H9 (cell line): ENCODE data around the gene FAM107A. TPM values are rescaled to one million over a fixed set of nuclear protein-coding genes. Genes with fewer than 3 reads are reported as not detected.

ENCODE experiments used
- DNase-seq: peaks from one replicate; pipeline ENCODE4 v3.0.0-alpha.2; 2017
- H2AFZ ChIP-seq: one replicate; pipeline ENCODE4 v1.6.1; 2013; ENCODE audit warnings: mild to moderate bottlenecking, low read length, control low read depth, moderate library complexity
- H2AK5ac ChIP-seq: 2 replicates; pipeline ENCODE4 v1.6.1; 2013; ENCODE audit warnings: low read length, control low read depth, mixed read lengths; ENCODE audit not compliant: insufficient read length
- H2BK120ac ChIP-seq: one replicate; pipeline ENCODE4 v1.6.1; 2013; ENCODE audit warnings: low read depth, mild to moderate bottlenecking, low read length, control low read depth, inconsistent platforms; ENCODE audit not compliant: poor library complexity, severe bottlenecking
- H2BK12ac ChIP-seq: 2 replicates; pipeline ENCODE4 v1.6.1; 2013; ENCODE audit warnings: low read length, control low read depth, mixed read lengths, low read depth; ENCODE audit not compliant: insufficient read length
- H2BK15ac ChIP-seq: 2 replicates; pipeline ENCODE4 v1.6.1; 2013; ENCODE audit warnings: low read depth, low read length, control low read depth
- H2BK20ac ChIP-seq: one replicate; pipeline ENCODE4 v1.6.1; 2013; ENCODE audit warnings: low read depth, mild to moderate bottlenecking, low read length, control low read depth, inconsistent platforms; ENCODE audit not compliant: poor library complexity, severe bottlenecking
- H2BK5ac ChIP-seq: 2 replicates; pipeline ENCODE4 v1.6.1; 2013; ENCODE audit warnings: low read length, control low read depth, mixed read lengths; ENCODE audit not compliant: insufficient read length
- H3K14ac ChIP-seq: 2 replicates; pipeline ENCODE4 v1.6.1; 2013; ENCODE audit warnings: low read length, control low read depth; ENCODE audit not compliant: insufficient read depth
- H3K18ac ChIP-seq: 2 replicates; pipeline ENCODE4 v1.6.1; 2013; ENCODE audit warnings: low read depth, mild to moderate bottlenecking, mixed read lengths, low read length, control low read depth; ENCODE audit not compliant: insufficient read length
- H3K23ac ChIP-seq: 2 replicates; pipeline ENCODE4 v1.6.1; 2013; ENCODE audit warnings: low read length, control low read depth, mixed read lengths, low read depth; ENCODE audit not compliant: insufficient read length
- H3K23me2 ChIP-seq: 2 replicates; pipeline ENCODE4 v1.6.1; 2013; ENCODE audit warnings: low read depth, mild to moderate bottlenecking, mixed read lengths, low read length, control low read depth; ENCODE audit not compliant: insufficient read length, poor library complexity, severe bottlenecking
- H3K27ac ChIP-seq: 2 replicates; pipeline ENCODE4 v1.5.1; 2013; ENCODE audit warnings: low read length, control low read depth, mixed read lengths, low read depth; ENCODE audit not compliant: insufficient read length
- H3K27me3 ChIP-seq: 2 replicates; pipeline ENCODE4 v1.6.1; 2013; ENCODE audit warnings: low read length, control low read depth, inconsistent platforms; ENCODE audit not compliant: insufficient read depth
- H3K4ac ChIP-seq: 2 replicates; pipeline ENCODE4 v1.6.1; 2013; ENCODE audit warnings: low read depth, mild to moderate bottlenecking, control low read depth, inconsistent platforms, low read length, moderate library complexity
- H3K4me1 ChIP-seq: 2 replicates; pipeline ENCODE4 v1.6.1; 2013; ENCODE audit warnings: low read length, control low read depth, inconsistent platforms; ENCODE audit not compliant: insufficient read depth
- H3K4me2 ChIP-seq: 2 replicates; pipeline ENCODE4 v1.6.1; 2013; ENCODE audit warnings: low read length, control low read depth, mixed read lengths; ENCODE audit not compliant: insufficient read length, insufficient read depth
- H3K56ac ChIP-seq: 2 replicates; pipeline ENCODE4 v1.6.1; 2013; ENCODE audit warnings: low read depth, mild to moderate bottlenecking, mixed read lengths, low read length, control low read depth; ENCODE audit not compliant: insufficient read length
- H3K79me1 ChIP-seq: 2 replicates; pipeline ENCODE4 v1.6.1; 2013; ENCODE audit warnings: low read depth, mild to moderate bottlenecking, moderate library complexity, low read length, control low read depth, inconsistent platforms; ENCODE audit not compliant: insufficient read depth, poor library complexity, severe bottlenecking
- H3K79me2 ChIP-seq: 2 replicates; pipeline ENCODE4 v1.6.1; 2013; ENCODE audit warnings: low read length, control low read depth, inconsistent platforms; ENCODE audit not compliant: insufficient read depth
- H3K9ac ChIP-seq: 2 replicates; pipeline ENCODE4 v1.6.1; 2013; ENCODE audit warnings: low read length, control low read depth, mixed read lengths; ENCODE audit not compliant: insufficient read length; ENCODE audit errors: extremely low read depth
- H3K9me3 ChIP-seq: one replicate; pipeline ENCODE4 v1.6.1; 2013; ENCODE audit warnings: low read depth, low read length, inconsistent platforms; ENCODE audit not compliant: control insufficient read depth
- H3T11ph ChIP-seq: one replicate; pipeline ENCODE4 v1.6.1; 2013; ENCODE audit warnings: mild to moderate bottlenecking, low read length, control low read depth, inconsistent platforms
- H4K20me1 ChIP-seq: one replicate; pipeline ENCODE4 v1.6.1; 2013; ENCODE audit not compliant: control insufficient read depth, insufficient read length, insufficient read depth
- H4K5ac ChIP-seq: 2 replicates; pipeline ENCODE4 v1.6.1; 2013; ENCODE audit warnings: low read depth, mild to moderate bottlenecking, mixed read lengths, low read length, control low read depth; ENCODE audit not compliant: insufficient read length
- H4K8ac ChIP-seq: replicated peaks from 2 replicates; pipeline ENCODE4 v1.6.1; 2013; ENCODE audit warnings: low read length, control low read depth, mixed read lengths, low read depth; ENCODE audit not compliant: insufficient read length
- H4K91ac ChIP-seq: 2 replicates; pipeline ENCODE4 v1.6.1; 2013; ENCODE audit warnings: low read depth, mild to moderate bottlenecking, moderate library complexity, mixed read lengths, low read length, control low read depth; ENCODE audit not compliant: insufficient read length
- H3K27ac Mint-ChIP-seq, 3 experiments: 2 replicates in 2 of 3; 3 replicates in 1 of 3; pipeline ENCODE4 v1.8.0; 2020 to 2021; ENCODE audit warnings: mixed read lengths in 3 of 3, mild to moderate bottlenecking in 1 of 3, moderate library complexity in 1 of 3
- H3K27me3 Mint-ChIP-seq: 2 replicates; pipeline ENCODE4 v1.8.0; 2021; ENCODE audit warnings: low read depth, mild to moderate bottlenecking, moderate library complexity, mixed read lengths
- H3K36me3 Mint-ChIP-seq, 3 experiments: 2 replicates in 2 of 3; 3 replicates in 1 of 3; pipeline ENCODE4 v1.8.0; 2020 to 2021; ENCODE audit warnings: low read depth in 3 of 3, mixed read lengths in 3 of 3; ENCODE audit not compliant: insufficient read depth in 1 of 3
- H3K4me1 Mint-ChIP-seq, 2 experiments: 2 replicates each; pipeline ENCODE4 v1.8.0; 2020; ENCODE audit warnings: mixed read lengths in 2 of 2
- H3K4me3 Mint-ChIP-seq, 2 experiments: 2 replicates in 1 of 2; 3 replicates in 1 of 2; pipeline ENCODE4 v1.8.0; 2020 to 2021; ENCODE audit warnings: mild to moderate bottlenecking in 2 of 2, mixed read lengths in 2 of 2, moderate library complexity in 1 of 2
- H3K9me3 Mint-ChIP-seq, 2 experiments: 2 replicates in 1 of 2; 3 replicates in 1 of 2; pipeline ENCODE4 v1.8.0; 2020; ENCODE audit warnings: mild to moderate bottlenecking in 2 of 2, mixed read lengths in 2 of 2, moderate library complexity in 1 of 2
- CTCF ChIP-seq: fragments of 200-600 bp; sonication (generic); conservative IDR thresholded peaks from 3 replicates; pipeline ENCODE4 v1.8.0; 2021; ENCODE audit warnings: antibody characterized with exemption, mild to moderate bottlenecking
- WGBS: extraction: QIAGEN DNeasy Blood & Tissue Kit; methylation state at CpG from one replicate; pipeline ENCODE4 v1.1.7; 2013; ENCODE audit warnings: missing lambda C conversion rate, low lambda C conversion rate, mixed read lengths; ENCODE audit not compliant: insufficient read length; ENCODE audit errors: extremely low coverage; 5-methylcytosine and 5-hydroxymethylcytosine counted together
- total RNA-seq: library from RNA; stranded (reverse); gene quantifications from 2 replicates; pipeline ENCODE4 v1.2.1, GENCODE V29; 2021

Gene FAM107A
- total RNA-seq, 1 experiment from 2014 or later: 0.11 TPM

DNA sequence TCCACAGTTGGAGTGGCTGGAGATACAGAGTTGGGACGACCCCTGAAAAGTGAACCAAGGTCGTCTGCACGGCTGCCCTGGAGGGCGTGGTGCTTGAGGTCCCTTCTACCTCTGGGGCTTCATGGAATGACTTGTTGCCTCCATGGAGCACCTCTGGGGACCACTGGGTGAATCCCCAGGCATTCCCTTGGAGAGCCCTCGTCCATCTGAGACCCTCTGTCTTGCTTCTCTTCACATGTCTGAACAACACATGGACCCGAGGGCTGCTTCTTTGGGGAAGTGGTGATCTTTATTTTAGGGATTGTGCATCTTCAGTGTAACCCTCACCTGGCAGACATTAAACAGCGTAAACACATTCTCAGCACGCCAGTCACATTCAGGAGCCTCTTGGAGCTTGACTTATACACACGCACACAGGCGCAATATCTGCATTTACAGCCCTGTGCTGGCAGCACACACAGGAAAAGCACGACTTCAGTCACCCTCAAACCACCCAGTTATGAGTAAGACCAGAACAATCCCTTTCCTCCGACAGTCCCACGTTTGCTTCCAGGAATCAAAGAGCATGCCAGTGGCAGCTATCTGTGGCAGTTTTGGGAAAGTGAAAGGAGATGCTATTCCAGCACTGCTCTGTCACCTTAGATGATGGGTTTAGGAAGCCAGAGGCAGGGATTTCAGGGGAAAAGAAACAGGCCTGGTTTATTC lies 12.6 kb downstream of the FAM107A start:
- H4K20me1 ChIP-seq: no peaks in the 10 kb centered on the region
- H3K79me1 ChIP-seq: no peaks in the 10 kb centered on the region
- no peaks in the 10 kb centered on the region for H3K23me2 ChIP-seq
- no peak overlapping the region for H2BK12ac ChIP-seq
- no peak overlapping the region for H2BK120ac ChIP-seq
- H3K27me3 Mint-ChIP-seq: peaks cover 3% of the 10 kb centered on the region; the same call in 1 of the 2 replicates
- H2AK5ac ChIP-seq: no peak overlapping the region
- no peaks in the 10 kb centered on the region for H3K9me3 ChIP-seq
- peaks cover 13% of the 10 kb centered on the region; the same call in 1 of the 2 replicates for H3K4me1 ChIP-seq
- no CpG with 5 or more reads among the region's 13 CpGs for WGBS
- H3K56ac ChIP-seq: no peak overlapping the region
- no peak overlapping the region for H3K18ac ChIP-seq
- H3K4me3 Mint-ChIP-seq: no peak overlapping the region
- H3K9ac ChIP-seq: no peak overlapping the region
- H2BK20ac ChIP-seq: no peak overlapping the region
- H3K27ac Mint-ChIP-seq: peak overlapping the region; percentile 3 to 87 (median 19); a peak in 6 of 7 replicates
- H4K91ac ChIP-seq: peak overlapping the region; percentile 53
- TF ChIP-seq CTCF: no peak
- H3K23ac ChIP-seq: no peak overlapping the region
- no peak overlapping the region for H3K4me2 ChIP-seq
- H3K9me3 Mint-ChIP-seq: peaks cover 0 to 4% of the 10 kb centered on the region in 2 experiments; a peak in 3 of 5 replicates
- H2BK5ac ChIP-seq: no peak overlapping the region
- H4K8ac ChIP-seq: no peak overlapping the region
- H2BK15ac ChIP-seq: no peak overlapping the region; the same call in 1 of the 2 replicates
- H3T11ph ChIP-seq: no peak overlapping the region
- no peaks in the 10 kb centered on the region for H3K27me3 ChIP-seq
- H2AFZ ChIP-seq: no peak overlapping the region
- no peak overlapping the region for H4K5ac ChIP-seq
- H3K79me2 ChIP-seq: no peaks in the 10 kb centered on the region
- no peaks in the 10 kb centered on the region; a peak in 2 of 7 replicates for H3K36me3 Mint-ChIP-seq
- H3K27ac ChIP-seq: no peak overlapping the region
- H3K4me1 Mint-ChIP-seq: peaks cover 41 to 47% of the 10 kb centered on the region in 2 experiments
- peak overlapping the region; percentile 35; the same call in 1 of the 2 replicates for H3K14ac ChIP-seq
- no peak overlapping the region for H3K4ac ChIP-seq
- peak; percentile 23 for DNase-seq
